ENCODE measurements around the gene CACNA1C. TPM values are rescaled to one million over a fixed set of nuclear protein-coding genes. Genes with fewer than 3 reads are reported as not detected.

The CACNA1C gene
- total RNA-seq, 2 donors from 2014 or later = 0.06 TPM; not detected in 1

- DNase-seq (ENCODE audit: low spot score) (no peak), ATAC-seq (no peak)
- peaks cover 19 to 27% of the 10 kb centered on the region in 2 donors for H3K27me3 Mint-ChIP-seq
- H3K4me1 Mint-ChIP-seq (ENCODE audit: low read depth in 2 of 2) = no peaks in the 10 kb centered on the region
- H3K27ac Mint-ChIP-seq = no peak overlapping the region
- H3K9me3 Mint-ChIP-seq = no peaks in the 10 kb centered on the region
- H3K36me3 Mint-ChIP-seq = no peaks in the 10 kb centered on the region
- H3K4me3 Mint-ChIP-seq = no peak overlapping the region
Measured at GRCh38 chr12:2650261-2651067, 597.7 kb downstream of the CACNA1C start.

GRCh38 chr12:2651068-2651965 lies 598.5 kb downstream of the CACNA1C start:
- no peaks in the 10 kb centered on the region for H3K9me3 Mint-ChIP-seq
- H3K4me1 Mint-ChIP-seq (ENCODE audit: low read depth in 2 of 2) = no peaks in the 10 kb centered on the region
- H3K27ac Mint-ChIP-seq = no peak overlapping the region
- H3K36me3 Mint-ChIP-seq = no peaks in the 10 kb centered on the region
- H3K27me3 Mint-ChIP-seq = peaks cover 15 to 18% of the 10 kb centered on the region in 2 donors
- ATAC-seq (peak in 1 of 2 donors; percentile 33), DNase-seq (ENCODE audit: low spot score) (no peak)
- no peak overlapping the region for H3K4me3 Mint-ChIP-seq

GRCh38 chr12:2652011-2652400 lies 599.2 kb downstream of the CACNA1C start:
- peaks cover 11% of the 10 kb centered on the region in 2 donors for H3K27me3 Mint-ChIP-seq
- no peak overlapping the region for H3K4me3 Mint-ChIP-seq
- ATAC-seq = no peak
- DNase-seq (ENCODE audit: low spot score) = no peak
- no peaks in the 10 kb centered on the region for H3K4me1 Mint-ChIP-seq (ENCODE audit: low read depth in 2 of 2)
- H3K27ac Mint-ChIP-seq = no peak overlapping the region
- no peaks in the 10 kb centered on the region for H3K36me3 Mint-ChIP-seq
- no peaks in the 10 kb centered on the region for H3K9me3 Mint-ChIP-seq

GRCh38 chr12:2652401-2653081 lies 599.8 kb downstream of the CACNA1C start:
- H3K4me1 Mint-ChIP-seq (ENCODE audit: low read depth in 2 of 2) = no peaks in the 10 kb centered on the region

GRCh38 chr12:2653461-2653965 lies 600.7 kb downstream of the CACNA1C start:
- Mint-ChIP-seq H3K36me3 (no peaks in the 10 kb centered on the region), H3K27me3 (peaks cover 10 to 11% of the 10 kb centered on the region in 2 donors), H3K27ac (no peak overlapping the region), H3K4me1 (ENCODE audit: low read depth in 2 of 2) (no peaks in the 10 kb centered on the region), H3K9me3 (no peaks in the 10 kb centered on the region), H3K4me3 (no peak overlapping the region)
- DNase-seq (ENCODE audit: low spot score) (no peak), ATAC-seq (no peak)

More at GRCh38 chr12:2652401-2653081, 599.8 kb downstream of the CACNA1C start:
- no peak overlapping the region for H3K4me3 Mint-ChIP-seq
- H3K36me3 Mint-ChIP-seq = no peaks in the 10 kb centered on the region
- peaks cover 11% of the 10 kb centered on the region in 2 donors for H3K27me3 Mint-ChIP-seq
- ATAC-seq = peak in 1 of 2 donors; percentile 7
- H3K27ac Mint-ChIP-seq = no peak overlapping the region
- DNase-seq (ENCODE audit: low spot score) = no peak
- no peaks in the 10 kb centered on the region for H3K9me3 Mint-ChIP-seq

- DNase-seq (ENCODE audit: low spot score) (no peak), ATAC-seq (no peak)
- Mint-ChIP-seq H3K4me1 (ENCODE audit: low read depth in 2 of 2) (no peaks in the 10 kb centered on the region), H3K27ac (no peak overlapping the region), H3K36me3 (no peaks in the 10 kb centered on the region), H3K4me3 (no peak overlapping the region), H3K9me3 (no peaks in the 10 kb centered on the region), H3K27me3 (peaks cover 8 to 11% of the 10 kb centered on the region in 2 donors)
Measured at GRCh38 chr12:2654311-2654710, 601.5 kb downstream of the CACNA1C start.

- peaks cover 4 to 7% of the 10 kb centered on the region in 2 donors for H3K27me3 Mint-ChIP-seq
- H3K27ac Mint-ChIP-seq = no peak overlapping the region
- no peak for ATAC-seq
- H3K4me1 Mint-ChIP-seq (ENCODE audit: low read depth in 2 of 2) = no peaks in the 10 kb centered on the region
- DNase-seq (ENCODE audit: low spot score) = no peak
- H3K4me3 Mint-ChIP-seq = no peak overlapping the region
- no peaks in the 10 kb centered on the region for H3K9me3 Mint-ChIP-seq
- H3K36me3 Mint-ChIP-seq = no peaks in the 10 kb centered on the region
Measured at GRCh38 chr12:2654741-2655140, 602.0 kb downstream of the CACNA1C start.

GRCh38 chr12:2662524-2662923 lies 609.7 kb downstream of the CACNA1C start:
- H3K27me3 Mint-ChIP-seq = no peaks in the 10 kb centered on the region
- H3K4me1 Mint-ChIP-seq (ENCODE audit: low read depth in 2 of 2) = no peaks in the 10 kb centered on the region
- H3K36me3 Mint-ChIP-seq = no peaks in the 10 kb centered on the region
- no peaks in the 10 kb centered on the region for H3K9me3 Mint-ChIP-seq
- H3K4me3 Mint-ChIP-seq = no peak overlapping the region
- ATAC-seq (no peak), DNase-seq (ENCODE audit: low spot score) (no peak)
- no peak overlapping the region for H3K27ac Mint-ChIP-seq

GRCh38 chr12:2664721-2665577 lies 612.2 kb downstream of the CACNA1C start:
- DNase-seq (ENCODE audit: low spot score) (no peak), ATAC-seq (no peak)
- Mint-ChIP-seq H3K9me3 (no peaks in the 10 kb centered on the region), H3K27ac (no peak overlapping the region), H3K4me1 (ENCODE audit: low read depth in 2 of 2) (no peaks in the 10 kb centered on the region), H3K4me3 (no peak overlapping the region), H3K27me3 (no peaks in the 10 kb centered on the region), H3K36me3 (no peaks in the 10 kb centered on the region)

- Mint-ChIP-seq H3K4me1 (ENCODE audit: low read depth in 2 of 2) (no peaks in the 10 kb centered on the region), H3K27me3 (no peaks in the 10 kb centered on the region), H3K36me3 (no peaks in the 10 kb centered on the region), H3K4me3 (no peak overlapping the region), H3K9me3 (no peaks in the 10 kb centered on the region), H3K27ac (no peak overlapping the region)
- ATAC-seq (peak in 1 of 2 donors; percentile 41), DNase-seq (ENCODE audit: low spot score) (no peak)
Measured at GRCh38 chr12:2666411-2666810, 613.6 kb downstream of the CACNA1C start.

GRCh38 chr12:2666846-2667245 lies 614.1 kb downstream of the CACNA1C start:
- H3K9me3 Mint-ChIP-seq = no peaks in the 10 kb centered on the region
- no peak overlapping the region for H3K4me3 Mint-ChIP-seq
- H3K4me1 Mint-ChIP-seq (ENCODE audit: low read depth in 2 of 2) = no peaks in the 10 kb centered on the region
- no peak for DNase-seq (ENCODE audit: low spot score)
- H3K27me3 Mint-ChIP-seq = no peaks in the 10 kb centered on the region
- H3K36me3 Mint-ChIP-seq = no peaks in the 10 kb centered on the region
- no peak overlapping the region for H3K27ac Mint-ChIP-seq
- ATAC-seq = no peak

GRCh38 chr12:2667716-2668440 lies 615.1 kb downstream of the CACNA1C start:
- Mint-ChIP-seq H3K4me3 (no peak overlapping the region), H3K36me3 (no peaks in the 10 kb centered on the region), H3K9me3 (no peaks in the 10 kb centered on the region), H3K27me3 (no peaks in the 10 kb centered on the region), H3K4me1 (ENCODE audit: low read depth in 2 of 2) (no peaks in the 10 kb centered on the region), H3K27ac (no peak overlapping the region)
- no peak for ATAC-seq
- DNase-seq (ENCODE audit: low spot score) = no peak

Measured in natural killer cell treated with Interleukin-12 subunit alpha and Interleukin-12 subunit beta and Interleukin-15 and Interleukin-18, amount 100 ng/mL, for 72 hours (primary cell).